ENCODE data around the gene CCDC142.

DNA sequence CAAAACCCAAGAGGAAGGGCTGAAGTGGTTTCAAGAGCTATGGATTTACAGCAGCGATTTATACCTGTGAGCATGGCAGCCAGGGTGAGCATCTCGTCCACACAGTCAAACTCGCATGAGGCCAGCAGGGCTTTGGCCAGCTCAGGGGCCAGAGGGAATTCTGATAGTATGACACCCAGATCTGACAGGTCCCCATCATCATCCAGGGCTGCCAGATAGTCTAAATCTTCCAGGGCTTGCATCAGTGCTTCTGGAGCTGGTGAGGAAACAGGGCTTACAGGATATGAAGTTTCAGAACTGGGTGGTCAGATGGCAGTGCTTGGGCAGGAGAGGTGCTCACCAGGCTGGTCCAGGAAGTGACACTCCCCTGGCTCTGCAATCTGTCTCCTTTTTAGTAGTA is 39.7 kb upstream of the CCDC142 start:
- TF ChIP-seq EZH2 (IDR thresholded peaks at IDR 0.05; ENCODE audit: low read depth, low read length, severe bottlenecking) (no peak), SIN3A (conservative IDR thresholded peaks at IDR 0.05 in 1 of 2, IDR thresholded peaks at IDR 0.05 in 1 of 2; ENCODE audit: low read depth in 1 of 2, low read length in 2 of 2) (no peak), EGR1 (IDR thresholded peaks at IDR 0.05; ENCODE audit: borderline replicate concordance, low read depth, low read length) (no peak), CREB1 (IDR thresholded peaks at IDR 0.05) (no peak), EP300 (IDR thresholded peaks at IDR 0.05; ENCODE audit: borderline replicate concordance in 1 of 2, low read depth in 2 of 2, low read length in 2 of 2) (no peak), HDAC2 (IDR thresholded peaks at IDR 0.05; ENCODE audit: borderline replicate concordance in 1 of 2, low read depth in 2 of 2, low read length in 2 of 2) (no peak), POLR2A (IDR thresholded peaks at IDR 0.05; ENCODE audit: control extremely low read depth in 1 of 2, low read depth in 2 of 2, low read length in 2 of 2) (no peak), RFX5 (IDR thresholded peaks at IDR 0.05; ENCODE audit: borderline replicate concordance, low read depth, low read length) (no peak), MAX (IDR thresholded peaks at IDR 0.05) (no peak)
- TF ChIP-seq, protein P1, sequence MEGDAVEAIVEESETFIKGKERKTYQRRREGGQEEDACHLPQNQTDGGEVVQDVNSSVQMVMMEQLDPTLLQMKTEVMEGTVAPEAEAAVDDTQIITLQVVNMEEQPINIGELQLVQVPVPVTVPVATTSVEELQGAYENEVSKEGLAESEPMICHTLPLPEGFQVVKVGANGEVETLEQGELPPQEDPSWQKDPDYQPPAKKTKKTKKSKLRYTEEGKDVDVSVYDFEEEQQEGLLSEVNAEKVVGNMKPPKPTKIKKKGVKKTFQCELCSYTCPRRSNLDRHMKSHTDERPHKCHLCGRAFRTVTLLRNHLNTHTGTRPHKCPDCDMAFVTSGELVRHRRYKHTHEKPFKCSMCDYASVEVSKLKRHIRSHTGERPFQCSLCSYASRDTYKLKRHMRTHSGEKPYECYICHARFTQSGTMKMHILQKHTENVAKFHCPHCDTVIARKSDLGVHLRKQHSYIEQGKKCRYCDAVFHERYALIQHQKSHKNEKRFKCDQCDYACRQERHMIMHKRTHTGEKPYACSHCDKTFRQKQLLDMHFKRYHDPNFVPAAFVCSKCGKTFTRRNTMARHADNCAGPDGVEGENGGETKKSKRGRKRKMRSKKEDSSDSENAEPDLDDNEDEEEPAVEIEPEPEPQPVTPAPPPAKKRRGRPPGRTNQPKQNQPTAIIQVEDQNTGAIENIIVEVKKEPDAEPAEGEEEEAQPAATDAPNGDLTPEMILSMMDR (IDR thresholded peaks at IDR 0.05; ENCODE audit: control extremely low read depth in 1 of 3, insufficient read depth in 1 of 3, low read depth in 1 of 3, low read length in 3 of 3), result no peak

All from H1 (cell line).